Measurements from ENCODE around the gene FBXO48. TPM values are rescaled to one million over a fixed set of nuclear protein-coding genes. Genes with fewer than 3 reads are reported as not detected.

FBXO48 gene
- total RNA-seq, 1 donor = 0.72 TPM

DNA sequence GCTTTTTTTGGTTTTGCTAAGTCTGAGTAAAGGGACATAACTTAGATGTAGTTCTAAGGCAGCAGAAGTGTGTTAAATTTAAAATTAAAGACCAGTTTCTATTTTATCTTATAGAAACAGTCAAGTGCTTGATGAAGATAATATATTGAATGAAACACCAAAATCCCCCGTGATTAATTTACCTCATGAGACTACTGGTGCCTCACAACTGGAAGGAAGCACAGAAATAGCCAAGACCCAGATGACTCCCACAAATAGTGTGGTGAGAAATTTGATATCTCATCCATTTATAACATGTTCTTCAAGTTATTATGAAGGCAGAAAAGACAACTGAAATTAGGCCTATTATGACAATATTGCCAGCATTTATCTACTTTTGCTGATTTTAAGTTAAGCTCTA, 45.9 kb upstream of the FBXO48 start:
- Histone ChIP-seq H3K27ac (ENCODE audit: low read depth, low read length) (no peak overlapping the region), H3K36me3 (ENCODE audit: insufficient read depth, low read length) (no peaks in the 10 kb centered on the region), H3K4me1 (ENCODE audit: insufficient read depth, low read length) (no peaks in the 10 kb centered on the region), H4K20me1 (ENCODE audit: insufficient read depth, low read length) (no peaks in the 10 kb centered on the region), H3K27me3 (ENCODE audit: insufficient read depth, low read length) (no peaks in the 10 kb centered on the region), H3K79me2 (ENCODE audit: insufficient read depth, low read length) (no peaks in the 10 kb centered on the region), H2AFZ (ENCODE audit: low read length) (no peak overlapping the region), H3K9me3 (ENCODE audit: low read depth, low read length) (no peaks in the 10 kb centered on the region), H3K4me3 (ENCODE audit: insufficient read depth, low read length) (no peak overlapping the region), H3K4me2 (ENCODE audit: insufficient read depth, low read length) (no peak overlapping the region)
- TF ChIP-seq CTCF (IDR thresholded peaks at IDR 0.05; ENCODE audit: extremely low read depth, low read depth, low read length) = no peak
- no peak for DNase-seq (ENCODE audit: insufficient read length, low spot score, missing footprints)

DNA sequence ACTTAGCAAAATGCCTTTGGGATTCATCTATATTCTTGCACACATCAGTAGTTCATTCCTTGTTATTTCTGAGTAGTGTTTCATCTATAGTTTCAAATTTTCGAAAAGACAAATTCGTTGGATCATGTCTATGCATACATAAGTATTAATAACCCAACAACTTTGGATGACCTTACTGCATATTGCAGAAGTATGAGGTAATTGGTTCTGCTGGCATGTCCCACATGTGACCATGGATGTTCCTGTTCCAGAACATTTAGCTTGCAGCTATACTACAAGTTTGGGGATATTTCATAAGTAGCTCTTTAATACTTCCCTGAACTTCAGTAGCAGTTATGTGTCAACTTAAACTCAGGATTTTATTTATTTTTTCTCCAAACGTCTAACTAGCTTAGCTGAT, 45.2 kb upstream of the FBXO48 start:
- no peak overlapping the region for H3K4me3 ChIP-seq (ENCODE audit: insufficient read depth, low read length)
- H3K36me3 ChIP-seq (ENCODE audit: insufficient read depth, low read length) = no peaks in the 10 kb centered on the region
- no peak overlapping the region for H3K4me2 ChIP-seq (ENCODE audit: insufficient read depth, low read length)
- no peaks in the 10 kb centered on the region for H3K9me3 ChIP-seq (ENCODE audit: low read depth, low read length)
- no peak for TF ChIP-seq CTCF (IDR thresholded peaks at IDR 0.05; ENCODE audit: extremely low read depth, low read depth, low read length)
- no peaks in the 10 kb centered on the region for H3K4me1 ChIP-seq (ENCODE audit: insufficient read depth, low read length)
- no peaks in the 10 kb centered on the region for H3K79me2 ChIP-seq (ENCODE audit: insufficient read depth, low read length)
- no peak for DNase-seq (ENCODE audit: insufficient read length, low spot score, missing footprints)
- no peak overlapping the region for H2AFZ ChIP-seq (ENCODE audit: low read length)
- H4K20me1 ChIP-seq (ENCODE audit: insufficient read depth, low read length) = no peaks in the 10 kb centered on the region
- no peak overlapping the region for H3K27ac ChIP-seq (ENCODE audit: low read depth, low read length)
- no peaks in the 10 kb centered on the region for H3K27me3 ChIP-seq (ENCODE audit: insufficient read depth, low read length)

DNA sequence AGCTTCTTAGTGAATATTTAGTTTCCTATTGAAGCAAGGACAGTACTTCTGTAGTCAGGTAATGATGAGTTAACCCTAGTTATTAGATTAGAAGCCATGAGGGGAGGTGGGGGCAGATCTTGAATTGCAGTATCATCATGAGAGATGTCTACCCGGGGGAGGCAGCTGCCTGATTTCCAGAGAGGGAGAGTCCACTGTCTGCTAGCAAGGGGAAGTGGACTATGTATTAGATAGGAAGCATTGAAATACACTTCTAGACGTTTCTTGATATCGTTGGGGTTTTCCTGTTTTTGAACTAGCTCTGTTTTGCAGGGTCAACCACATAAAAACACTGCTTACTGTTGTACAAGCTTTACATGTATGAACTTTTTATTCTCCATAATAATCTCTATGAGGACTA, 39.1 kb upstream of the FBXO48 start:
- no peak for TF ChIP-seq CTCF (IDR thresholded peaks at IDR 0.05; ENCODE audit: extremely low read depth, low read depth, low read length)
- no peaks in the 10 kb centered on the region for H3K79me2 ChIP-seq (ENCODE audit: insufficient read depth, low read length)
- H2AFZ ChIP-seq (ENCODE audit: low read length) = no peak overlapping the region
- DNase-seq (ENCODE audit: insufficient read length, low spot score, missing footprints) = no peak
- no peak overlapping the region for H3K4me2 ChIP-seq (ENCODE audit: insufficient read depth, low read length)
- no peaks in the 10 kb centered on the region for H4K20me1 ChIP-seq (ENCODE audit: insufficient read depth, low read length)
- no peaks in the 10 kb centered on the region for H3K9me3 ChIP-seq (ENCODE audit: low read depth, low read length)
- H3K27ac ChIP-seq (ENCODE audit: low read depth, low read length) = no peak overlapping the region
- no peaks in the 10 kb centered on the region for H3K4me1 ChIP-seq (ENCODE audit: insufficient read depth, low read length)
- no peaks in the 10 kb centered on the region for H3K36me3 ChIP-seq (ENCODE audit: insufficient read depth, low read length)
- H3K4me3 ChIP-seq (ENCODE audit: insufficient read depth, low read length) = no peak overlapping the region
- no peaks in the 10 kb centered on the region for H3K27me3 ChIP-seq (ENCODE audit: insufficient read depth, low read length)

GRCh38 chr2:68505603-68506159, 38.6 kb upstream of the FBXO48 start:
- TF ChIP-seq CTCF (IDR thresholded peaks at IDR 0.05; ENCODE audit: extremely low read depth, low read depth, low read length) = no peak
- Histone ChIP-seq H3K36me3 (ENCODE audit: insufficient read depth, low read length) (no peaks in the 10 kb centered on the region), H3K4me3 (ENCODE audit: insufficient read depth, low read length) (no peak overlapping the region), H3K79me2 (ENCODE audit: insufficient read depth, low read length) (no peaks in the 10 kb centered on the region), H3K4me1 (ENCODE audit: insufficient read depth, low read length) (no peaks in the 10 kb centered on the region), H3K4me2 (ENCODE audit: insufficient read depth, low read length) (no peak overlapping the region), H3K27ac (ENCODE audit: low read depth, low read length) (no peak overlapping the region), H2AFZ (ENCODE audit: low read length) (no peak overlapping the region), H4K20me1 (ENCODE audit: insufficient read depth, low read length) (no peaks in the 10 kb centered on the region), H3K27me3 (ENCODE audit: insufficient read depth, low read length) (no peaks in the 10 kb centered on the region), H3K9me3 (ENCODE audit: low read depth, low read length) (no peaks in the 10 kb centered on the region)
- no peak for DNase-seq (ENCODE audit: insufficient read length, low spot score, missing footprints)
